ENCODE results near the gene LSM14A. TPM values are rescaled to one million over a fixed set of nuclear protein-coding genes. Genes with fewer than 3 reads are reported as not detected.

LSM14A gene
- polyA plus RNA-seq, 2 of the 4 experiments (the other 2 are of a cell fraction) = 241 to 264 TPM

DNA sequence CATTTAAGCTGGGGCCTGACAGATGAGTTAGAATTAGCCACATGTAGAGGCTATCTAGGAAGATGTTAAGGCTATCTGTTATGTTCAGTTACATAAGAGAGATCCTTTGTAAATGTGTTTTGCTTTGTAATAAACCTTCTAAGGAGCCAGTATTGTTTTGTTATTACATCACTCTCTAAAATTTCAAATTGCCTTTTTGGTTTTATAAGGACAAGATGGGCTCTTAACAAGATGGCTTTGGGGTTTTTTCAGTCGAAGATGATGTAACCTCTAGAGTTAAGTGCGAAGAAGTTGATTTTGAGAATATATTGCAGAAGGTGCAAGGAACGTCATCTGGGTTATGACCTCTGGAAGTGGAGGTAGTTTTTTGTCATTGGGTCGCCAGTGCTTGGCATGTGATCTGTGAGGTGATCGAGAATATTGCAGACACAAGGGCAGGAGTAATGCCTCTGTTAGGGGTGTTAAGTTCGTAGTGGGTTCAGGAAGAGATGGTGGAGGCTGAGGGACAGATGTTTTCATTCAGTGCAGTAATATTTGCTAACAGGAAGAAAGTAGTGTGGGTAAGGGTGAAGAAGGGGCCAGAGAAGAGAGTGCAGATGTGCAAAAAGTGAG lies 12.7 kb downstream of the LSM14A start:
- no peak for ATAC-seq
- no peak overlapping the region for H3K4me3 ChIP-seq
- H3K27ac ChIP-seq = no peak overlapping the region
- peaks cover 81% of the 10 kb centered on the region for H3K4me1 ChIP-seq
- ChIA-PET POLR2A (interaction anchor here (1.2 kb wide), 1 partner anchor 175 kb away, joined by 4 read pairs; no protein-coding TSS in a partner anchor), CTCF (interaction anchor here (0.8 to 1.8 kb wide), 9 partner anchors 9 to 407 kb away, joined by 3 to 4 read pairs (median 4); no protein-coding TSS in a partner anchor)
- peak overlapping the region; percentile 6; the same call in 2 of the 3 replicates for H3K4me2 ChIP-seq
- TF ChIP-seq ZNF302 (CRISPR knock-in tag; IDR thresholded peaks at IDR 0.05) = no peak
- TF ChIP-seq POLR2AphosphoS2 (conservative IDR thresholded peaks at IDR 0.05; ENCODE audit: low read length) = no peak
- DNase-seq (ENCODE audit: low read depth in 1 of 2, low spot score in 1 of 2) = no peak
- no peaks in the 10 kb centered on the region for H3K9me3 ChIP-seq
- FAIRE-seq = peak; percentile 97
- WGBS (ENCODE audit: missing lambda C conversion rate) = 86% methylated on average over 6 of the region's 6 CpGs

DNA sequence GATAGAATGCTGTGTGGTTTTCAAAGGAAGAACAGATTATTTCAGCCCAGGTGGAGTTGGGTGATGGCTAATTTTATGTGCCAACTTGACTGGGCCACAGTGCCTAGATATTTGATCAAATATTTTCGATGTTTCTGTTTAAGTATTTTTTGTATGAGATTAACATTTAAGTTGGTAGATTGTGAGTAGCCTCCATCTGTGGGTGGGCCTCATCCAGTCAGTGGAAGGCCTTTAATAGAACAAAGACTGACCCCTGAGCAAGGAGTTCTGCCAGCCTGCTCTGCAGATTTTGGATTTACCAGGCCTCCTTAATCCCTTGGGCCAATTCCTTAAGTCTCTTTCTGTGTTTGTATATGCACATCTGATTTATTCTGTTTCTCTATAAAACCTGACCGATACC lies 13.9 kb downstream of the LSM14A start:
- TF ChIP-seq EHF (CRISPR knock-in tag; IDR thresholded peaks at IDR 0.05) (no peak), RARB (CRISPR knock-in tag; IDR thresholded peaks at IDR 0.05) (no peak), RNF2 (IDR thresholded peaks at IDR 0.05; ENCODE audit: borderline replicate concordance, low read depth) (no peak), FOSL2 (IDR thresholded peaks at IDR 0.05) (no peak), FOSL2 (CRISPR knock-in tag; IDR thresholded peaks at IDR 0.05) (no peak), NPAS2 (CRISPR knock-in tag; IDR thresholded peaks at IDR 0.05; ENCODE audit: borderline replicate concordance) (no peak), POLR2AphosphoS2 (conservative IDR thresholded peaks at IDR 0.05; ENCODE audit: low read length) (no peak), RAD21 (conservative IDR thresholded peaks at IDR 0.05 in 1 of 2, IDR thresholded peaks at IDR 0.05 in 1 of 2) (no peak)
- WGBS (ENCODE audit: missing lambda C conversion rate) = 83% methylated on average over 2 of the region's 2 CpGs
- ATAC-seq = no peak

DNA sequence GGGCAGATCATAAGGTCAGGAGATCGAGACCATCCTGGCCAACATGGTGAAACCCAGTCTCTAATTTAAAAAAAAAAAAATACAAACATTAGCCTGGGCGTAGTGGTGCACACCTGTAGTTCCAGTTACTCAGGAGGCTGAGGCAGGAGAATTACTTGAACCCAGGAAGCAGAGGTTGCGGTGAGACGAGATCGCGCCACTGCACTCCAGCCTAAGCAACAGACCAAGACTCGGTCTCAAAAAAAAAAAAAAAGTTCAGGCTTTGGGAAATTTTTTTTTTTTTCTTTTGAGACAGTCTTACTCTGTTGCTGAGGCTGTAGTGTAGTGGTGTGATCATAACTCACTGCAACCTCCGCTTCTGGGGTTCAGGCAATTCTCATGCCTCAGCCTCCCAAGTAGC lies 14.7 kb downstream of the LSM14A start:
- no peak overlapping the region for H3K27ac ChIP-seq
- POLR2A ChIA-PET = no interaction called here
- DNase-seq (ENCODE audit: low read depth in 1 of 2, low spot score in 1 of 2) (no peak), FAIRE-seq (peak; percentile 28), ATAC-seq (no peak)
- TF ChIP-seq GATA3 (IDR thresholded peaks at IDR 0.05; ENCODE audit: borderline replicate concordance) (no peak), POLR2A (IDR thresholded peaks at IDR 0.05; ENCODE audit: low read length) (no peak), MAZ (IDR thresholded peaks at IDR 0.05; ENCODE audit: borderline replicate concordance, low read depth, low read length) (no peak), POLR2AphosphoS2 (conservative IDR thresholded peaks at IDR 0.05; ENCODE audit: low read length) (no peak), NPAS2 (CRISPR knock-in tag; IDR thresholded peaks at IDR 0.05; ENCODE audit: borderline replicate concordance) (no peak), HOXB5 (CRISPR knock-in tag; IDR thresholded peaks at IDR 0.05) (no peak), HDAC2 (IDR thresholded peaks at IDR 0.05) (no peak), FOSL2 (IDR thresholded peaks at IDR 0.05) (no peak), FOSL2 (CRISPR knock-in tag; IDR thresholded peaks at IDR 0.05) (no peak), PHF8 (IDR thresholded peaks at IDR 0.05; ENCODE audit: borderline replicate concordance, low read depth) (no peak), NR3C1 (IDR thresholded peaks at IDR 0.05) (no peak), ZSCAN20 (CRISPR knock-in tag; IDR thresholded peaks at IDR 0.05) (no peak)
- TF ChIP-seq, protein P1, sequence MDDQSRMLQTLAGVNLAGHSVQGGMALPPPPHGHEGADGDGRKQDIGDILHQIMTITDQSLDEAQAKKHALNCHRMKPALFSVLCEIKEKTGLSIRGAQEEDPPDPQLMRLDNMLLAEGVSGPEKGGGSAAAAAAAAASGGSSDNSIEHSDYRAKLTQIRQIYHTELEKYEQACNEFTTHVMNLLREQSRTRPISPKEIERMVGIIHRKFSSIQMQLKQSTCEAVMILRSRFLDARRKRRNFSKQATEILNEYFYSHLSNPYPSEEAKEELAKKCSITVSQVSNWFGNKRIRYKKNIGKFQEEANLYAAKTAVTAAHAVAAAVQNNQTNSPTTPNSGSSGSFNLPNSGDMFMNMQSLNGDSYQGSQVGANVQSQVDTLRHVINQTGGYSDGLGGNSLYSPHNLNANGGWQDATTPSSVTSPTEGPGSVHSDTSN (IDR thresholded peaks at IDR 0.05) = no peak
- TF ChIP-seq, protein P2, sequence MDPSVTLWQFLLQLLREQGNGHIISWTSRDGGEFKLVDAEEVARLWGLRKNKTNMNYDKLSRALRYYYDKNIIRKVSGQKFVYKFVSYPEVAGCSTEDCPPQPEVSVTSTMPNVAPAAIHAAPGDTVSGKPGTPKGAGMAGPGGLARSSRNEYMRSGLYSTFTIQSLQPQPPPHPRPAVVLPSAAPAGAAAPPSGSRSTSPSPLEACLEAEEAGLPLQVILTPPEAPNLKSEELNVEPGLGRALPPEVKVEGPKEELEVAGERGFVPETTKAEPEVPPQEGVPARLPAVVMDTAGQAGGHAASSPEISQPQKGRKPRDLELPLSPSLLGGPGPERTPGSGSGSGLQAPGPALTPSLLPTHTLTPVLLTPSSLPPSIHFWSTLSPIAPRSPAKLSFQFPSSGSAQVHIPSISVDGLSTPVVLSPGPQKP (IDR thresholded peaks at IDR 0.05; ENCODE audit: low read depth, low read length) = no peak
- TF ChIP-seq, protein P3, sequence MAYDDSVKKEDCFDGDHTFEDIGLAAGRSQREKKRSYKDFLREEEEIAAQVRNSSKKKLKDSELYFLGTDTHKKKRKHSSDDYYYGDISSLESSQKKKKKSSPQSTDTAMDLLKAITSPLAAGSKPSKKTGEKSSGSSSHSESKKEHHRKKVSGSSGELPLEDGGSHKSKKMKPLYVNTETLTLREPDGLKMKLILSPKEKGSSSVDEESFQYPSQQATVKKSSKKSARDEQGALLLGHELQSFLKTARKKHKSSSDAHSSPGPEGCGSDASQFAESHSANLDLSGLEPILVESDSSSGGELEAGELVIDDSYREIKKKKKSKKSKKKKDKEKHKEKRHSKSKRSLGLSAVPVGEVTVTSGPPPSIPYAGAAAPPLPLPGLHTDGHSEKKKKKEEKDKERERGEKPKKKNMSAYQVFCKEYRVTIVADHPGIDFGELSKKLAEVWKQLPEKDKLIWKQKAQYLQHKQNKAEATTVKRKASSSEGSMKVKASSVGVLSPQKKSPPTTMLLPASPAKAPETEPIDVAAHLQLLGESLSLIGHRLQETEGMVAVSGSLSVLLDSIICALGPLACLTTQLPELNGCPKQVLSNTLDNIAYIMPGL (CRISPR knock-in tag; IDR thresholded peaks at IDR 0.05; ENCODE audit: borderline replicate concordance) = no peak
- TF ChIP-seq, protein P4, sequence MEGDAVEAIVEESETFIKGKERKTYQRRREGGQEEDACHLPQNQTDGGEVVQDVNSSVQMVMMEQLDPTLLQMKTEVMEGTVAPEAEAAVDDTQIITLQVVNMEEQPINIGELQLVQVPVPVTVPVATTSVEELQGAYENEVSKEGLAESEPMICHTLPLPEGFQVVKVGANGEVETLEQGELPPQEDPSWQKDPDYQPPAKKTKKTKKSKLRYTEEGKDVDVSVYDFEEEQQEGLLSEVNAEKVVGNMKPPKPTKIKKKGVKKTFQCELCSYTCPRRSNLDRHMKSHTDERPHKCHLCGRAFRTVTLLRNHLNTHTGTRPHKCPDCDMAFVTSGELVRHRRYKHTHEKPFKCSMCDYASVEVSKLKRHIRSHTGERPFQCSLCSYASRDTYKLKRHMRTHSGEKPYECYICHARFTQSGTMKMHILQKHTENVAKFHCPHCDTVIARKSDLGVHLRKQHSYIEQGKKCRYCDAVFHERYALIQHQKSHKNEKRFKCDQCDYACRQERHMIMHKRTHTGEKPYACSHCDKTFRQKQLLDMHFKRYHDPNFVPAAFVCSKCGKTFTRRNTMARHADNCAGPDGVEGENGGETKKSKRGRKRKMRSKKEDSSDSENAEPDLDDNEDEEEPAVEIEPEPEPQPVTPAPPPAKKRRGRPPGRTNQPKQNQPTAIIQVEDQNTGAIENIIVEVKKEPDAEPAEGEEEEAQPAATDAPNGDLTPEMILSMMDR (IDR thresholded peaks at IDR 0.05) = no peak
- TF ChIP-seq, protein P5, sequence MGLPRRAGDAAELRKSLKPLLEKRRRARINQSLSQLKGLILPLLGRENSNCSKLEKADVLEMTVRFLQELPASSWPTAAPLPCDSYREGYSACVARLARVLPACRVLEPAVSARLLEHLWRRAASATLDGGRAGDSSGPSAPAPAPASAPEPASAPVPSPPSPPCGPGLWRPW (IDR thresholded peaks at IDR 0.05) = no peak
- H3K4me1 ChIP-seq = peaks cover 82% of the 10 kb centered on the region
- no peak overlapping the region for H3K4me3 ChIP-seq
- CTCF ChIA-PET = interaction anchor here (0.6 to 1.4 kb wide), 5 partner anchors 9 to 409 kb away, joined by 3 to 4 read pairs (median 3); no protein-coding TSS in a partner anchor
- H3K9me3 ChIP-seq = no peaks in the 10 kb centered on the region
- no peak overlapping the region for H3K4me2 ChIP-seq
- WGBS (ENCODE audit: missing lambda C conversion rate) = 95% methylated on average over 8 of the region's 8 CpGs

More for the DNA sequence above, 13.9 kb downstream of the LSM14A start:
- POLR2A ChIA-PET = no interaction called here
- Histone ChIP-seq H3K4me3 (no peak overlapping the region), H3K27ac (no peak overlapping the region), H3K4me1 (peaks cover 82% of the 10 kb centered on the region), H3K4me2 (no peak overlapping the region), H3K9me3 (no peaks in the 10 kb centered on the region)
- DNase-seq (ENCODE audit: low read depth in 1 of 2, low spot score in 1 of 2) (no peak), FAIRE-seq (no peak)
- CTCF ChIA-PET = interaction anchor here (0.8 to 1.8 kb wide), 5 partner anchors 9 to 35 kb away, joined by 3 to 4 read pairs (median 4); no protein-coding TSS in a partner anchor

Measured in A549 (cell line).